ENCODE data around the gene RGS18.
"Not testable (repeated sequence)": the region's sequence is repeated elsewhere in the genome, so short reads cannot be mapped to it uniquely, and the experiment has no call there.

Gene RGS18

DNA sequence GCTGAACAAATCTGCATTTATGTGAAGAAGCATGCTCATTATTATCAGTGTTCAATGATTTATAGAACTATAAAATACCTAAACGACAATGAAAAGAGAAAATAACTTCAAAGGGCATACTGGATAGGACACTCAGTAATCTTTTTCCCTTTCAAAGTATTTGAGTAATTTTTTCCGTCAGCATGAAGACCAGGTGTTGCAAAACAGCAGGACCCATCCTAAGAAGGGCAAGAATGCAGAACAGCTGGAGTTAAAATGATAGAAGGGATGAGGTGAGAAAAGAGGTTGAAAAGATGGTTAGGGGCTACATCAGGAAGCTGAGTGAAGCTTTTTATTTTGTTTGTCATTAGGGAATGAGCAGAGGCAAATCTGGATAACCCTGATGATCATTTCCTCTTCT, 7.1 kb upstream of the RGS18 start:
- no peak overlapping the region for H3K9ac ChIP-seq (ENCODE audit: low read depth, low read length)
- H3K9me3 ChIP-seq (ENCODE audit: control insufficient read depth, insufficient read depth, low read length): no peaks in the 10 kb centered on the region
- H3K4me1 ChIP-seq (ENCODE audit: insufficient read depth, low read length): no peaks in the 10 kb centered on the region
- H3K36me3 ChIP-seq (ENCODE audit: insufficient read depth, low read length): no peaks in the 10 kb centered on the region

- H3K36me3 ChIP-seq (ENCODE audit: insufficient read depth, low read length): no peaks in the 10 kb centered on the region
- no peak overlapping the region for H3K9ac ChIP-seq (ENCODE audit: low read depth, low read length)
- no peaks in the 10 kb centered on the region for H3K4me1 ChIP-seq (ENCODE audit: insufficient read depth, low read length)
- H3K9me3 ChIP-seq (ENCODE audit: control insufficient read depth, insufficient read depth, low read length): no peaks in the 10 kb centered on the region
Observed at GRCh38 chr1:192153276-192153675, 5.0 kb upstream of the RGS18 start.

DNA sequence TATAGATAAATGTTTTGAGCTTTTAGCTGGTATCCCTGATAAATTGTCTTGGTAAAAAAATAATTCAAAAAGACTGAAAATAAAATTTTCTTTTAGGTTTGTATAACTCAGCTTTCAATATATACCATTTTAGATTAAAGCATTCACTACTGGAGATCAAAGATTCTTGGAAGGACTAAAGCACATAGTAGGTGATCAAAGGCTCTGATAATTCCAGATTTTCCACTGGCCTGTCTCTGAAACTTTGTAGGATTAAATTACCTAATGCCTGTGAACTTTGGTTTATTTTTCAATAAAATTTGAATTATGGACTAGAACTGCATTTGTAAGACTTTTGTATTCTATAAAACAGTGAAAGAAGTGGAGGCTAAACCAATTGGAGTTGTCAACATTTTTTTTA, 1.2 kb upstream of the RGS18 start:
- H3K9ac ChIP-seq (ENCODE audit: low read depth, low read length): no peak overlapping the region
- no peaks in the 10 kb centered on the region for H3K4me1 ChIP-seq (ENCODE audit: insufficient read depth, low read length)
- H3K9me3 ChIP-seq (ENCODE audit: control insufficient read depth, insufficient read depth, low read length): no peaks in the 10 kb centered on the region
- H3K36me3 ChIP-seq (ENCODE audit: insufficient read depth, low read length): no peaks in the 10 kb centered on the region

DNA sequence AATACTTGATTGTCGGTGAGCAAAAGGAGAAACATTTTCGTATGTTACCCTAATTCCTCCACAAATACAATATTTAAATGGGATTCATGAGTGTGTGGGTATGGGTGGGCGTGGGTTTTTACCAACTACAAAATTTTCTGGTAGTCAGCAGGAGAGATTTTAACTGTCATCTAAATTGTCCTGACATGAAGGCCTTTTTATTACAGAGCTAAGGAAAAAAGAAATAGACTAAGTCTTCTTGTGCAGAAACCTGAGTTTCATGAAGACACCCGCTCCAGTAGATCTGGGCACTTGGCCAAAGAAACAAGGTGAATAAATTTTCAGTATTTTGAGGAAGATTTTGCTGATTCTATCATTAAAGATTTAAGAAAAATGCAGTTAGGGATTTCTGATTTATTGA, 752 bp downstream of the RGS18 start:
- no peaks in the 10 kb centered on the region for H3K9me3 ChIP-seq (ENCODE audit: control insufficient read depth, insufficient read depth, low read length)
- no peaks in the 10 kb centered on the region for H3K4me1 ChIP-seq (ENCODE audit: insufficient read depth, low read length)
- H3K9ac ChIP-seq (ENCODE audit: low read depth, low read length): no peak overlapping the region
- no peaks in the 10 kb centered on the region for H3K36me3 ChIP-seq (ENCODE audit: insufficient read depth, low read length)

DNA sequence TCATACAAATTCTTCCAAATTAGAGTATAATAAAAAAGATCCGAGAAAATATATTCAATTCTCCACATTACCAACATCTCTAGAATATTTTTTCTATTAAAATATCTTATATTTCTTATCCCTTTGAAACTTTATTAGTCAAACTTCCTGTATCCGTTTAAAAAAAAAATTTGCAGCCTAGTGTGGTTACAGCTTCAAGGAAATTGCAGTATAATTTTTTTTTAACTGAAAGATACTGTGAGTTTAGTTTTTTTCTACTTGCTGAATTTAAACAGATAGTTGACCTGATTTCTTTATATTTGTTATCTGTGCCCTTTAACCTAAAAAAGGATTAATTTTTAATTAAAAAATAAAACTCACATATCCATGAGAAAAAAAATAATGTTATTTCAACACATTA, 1.5 kb downstream of the RGS18 start:
- Histone ChIP-seq H3K36me3 (ENCODE audit: insufficient read depth, low read length) (no peaks in the 10 kb centered on the region), H3K9me3 (ENCODE audit: control insufficient read depth, insufficient read depth, low read length) (no peaks in the 10 kb centered on the region), H3K9ac (ENCODE audit: low read depth, low read length) (no peak overlapping the region), H3K4me1 (ENCODE audit: insufficient read depth, low read length) (no peaks in the 10 kb centered on the region)

DNA sequence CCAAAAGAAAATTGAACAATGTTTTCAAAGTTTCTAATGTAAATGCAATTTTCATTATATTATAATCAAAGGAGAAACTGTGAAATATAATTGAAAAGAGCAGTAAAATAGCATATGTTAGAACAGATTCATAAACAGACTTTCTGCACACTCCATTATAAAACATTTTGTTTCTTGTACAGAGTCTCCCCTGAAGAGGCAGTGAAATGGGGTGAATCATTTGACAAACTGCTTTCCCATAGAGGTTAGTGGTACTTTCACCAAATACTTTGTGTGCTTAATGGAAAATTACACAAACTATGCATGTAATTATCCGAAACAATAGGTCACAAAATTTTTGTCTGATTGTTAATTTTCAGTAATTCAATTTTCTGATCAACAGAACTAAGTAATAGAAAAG, 1.9 kb downstream of the RGS18 start:
- no peaks in the 10 kb centered on the region for H3K4me1 ChIP-seq (ENCODE audit: insufficient read depth, low read length)
- H3K36me3 ChIP-seq (ENCODE audit: insufficient read depth, low read length): no peaks in the 10 kb centered on the region
- H3K9me3 ChIP-seq (ENCODE audit: control insufficient read depth, insufficient read depth, low read length): no peaks in the 10 kb centered on the region
- no peak overlapping the region for H3K9ac ChIP-seq (ENCODE audit: low read depth, low read length)

DNA sequence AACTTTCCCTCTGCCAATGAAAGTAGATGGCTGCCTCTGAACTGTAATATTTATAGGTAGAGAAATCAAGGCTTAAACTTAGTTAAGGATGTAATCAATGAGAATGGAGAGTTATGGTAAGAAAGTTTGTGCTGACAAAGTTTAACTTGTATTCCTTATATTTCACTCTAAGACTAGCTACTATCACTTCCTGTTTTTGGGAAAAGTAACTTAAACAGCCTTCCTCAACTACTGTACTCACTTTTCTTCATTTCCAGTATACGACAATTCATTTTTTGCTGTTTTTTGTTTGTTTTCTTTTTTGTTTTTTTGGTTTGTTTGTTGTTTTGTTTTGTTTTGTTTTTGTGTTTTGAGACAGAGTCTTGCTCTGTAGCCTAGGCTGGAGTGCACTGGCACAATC, 3.7 kb downstream of the RGS18 start:
- Histone ChIP-seq H3K9me3 (ENCODE audit: control insufficient read depth, insufficient read depth, low read length) (no peaks in the 10 kb centered on the region), H3K36me3 (ENCODE audit: insufficient read depth, low read length) (no peaks in the 10 kb centered on the region), H3K4me1 (ENCODE audit: insufficient read depth, low read length) (no peaks in the 10 kb centered on the region), H3K9ac (ENCODE audit: low read depth, low read length) (no peak overlapping the region)

DNA sequence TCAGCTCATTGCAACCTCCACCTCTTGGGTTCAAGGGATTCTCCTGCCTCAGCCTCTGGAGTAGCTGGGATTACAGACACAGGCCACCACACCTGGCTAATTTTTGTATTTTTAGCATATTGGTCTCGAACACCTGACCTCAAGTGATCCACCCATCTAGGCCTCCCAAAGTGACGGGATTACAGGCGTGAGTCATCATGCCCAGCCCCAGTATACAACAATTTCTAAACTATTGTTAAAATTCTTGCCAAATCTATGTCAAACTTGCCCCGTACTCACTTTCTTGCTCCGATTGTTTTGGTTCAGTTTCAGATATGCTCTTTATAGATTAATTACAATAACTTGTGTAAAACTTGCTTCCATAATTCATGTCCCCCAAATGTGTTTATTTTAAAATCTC, 4.1 kb downstream of the RGS18 start:
- Histone ChIP-seq H3K4me1 (ENCODE audit: insufficient read depth, low read length) (no peaks in the 10 kb centered on the region), H3K9ac (ENCODE audit: low read depth, low read length) (no peak overlapping the region), H3K9me3 (ENCODE audit: control insufficient read depth, insufficient read depth, low read length) (no peaks in the 10 kb centered on the region), H3K36me3 (ENCODE audit: insufficient read depth, low read length) (no peaks in the 10 kb centered on the region)

- H3K4me1 ChIP-seq (ENCODE audit: insufficient read depth, low read length): not testable (repeated sequence)
Observed at GRCh38 chr1:192165002-192165401, 6.7 kb downstream of the RGS18 start.

DNA sequence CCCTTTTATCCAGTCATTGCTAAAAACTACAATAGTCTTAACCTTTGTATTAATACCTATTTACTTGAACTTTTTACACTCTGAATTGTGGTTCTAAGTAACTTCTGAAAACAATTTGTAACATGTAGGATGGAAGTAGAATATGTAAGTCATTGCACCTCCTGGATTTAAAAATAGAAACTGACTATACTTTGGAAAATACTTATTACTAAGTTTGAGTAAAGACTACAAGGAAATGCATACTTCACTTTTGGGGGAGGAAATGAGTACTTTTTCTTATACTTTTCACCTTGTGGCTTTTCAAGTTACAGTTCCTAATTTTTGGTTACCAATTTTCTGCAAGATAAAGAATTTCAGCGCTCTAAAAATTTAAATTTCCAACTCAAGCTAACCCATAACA, 8.7 kb downstream of the RGS18 start:
- H3K9me3 ChIP-seq (ENCODE audit: control insufficient read depth, insufficient read depth, low read length): no peaks in the 10 kb centered on the region
- H3K9ac ChIP-seq (ENCODE audit: low read depth, low read length): no peak overlapping the region
- H3K4me1 ChIP-seq (ENCODE audit: insufficient read depth, low read length): no peaks in the 10 kb centered on the region
- no peaks in the 10 kb centered on the region for H3K36me3 ChIP-seq (ENCODE audit: insufficient read depth, low read length)

More at GRCh38 chr1:192165002-192165401, 6.7 kb downstream of the RGS18 start:
- H3K9me3 ChIP-seq (ENCODE audit: control insufficient read depth, insufficient read depth, low read length); H3K36me3 ChIP-seq (ENCODE audit: insufficient read depth, low read length); H3K9ac ChIP-seq (ENCODE audit: low read depth, low read length): not testable (repeated sequence)

GRCh38 chr1:192167911-192168700, 9.8 kb downstream of the RGS18 start:
- no peaks in the 10 kb centered on the region for H3K4me1 ChIP-seq (ENCODE audit: insufficient read depth, low read length)
- no peaks in the 10 kb centered on the region for H3K9me3 ChIP-seq (ENCODE audit: control insufficient read depth, insufficient read depth, low read length)
- no peak overlapping the region for H3K9ac ChIP-seq (ENCODE audit: low read depth, low read length)
- no peaks in the 10 kb centered on the region for H3K36me3 ChIP-seq (ENCODE audit: insufficient read depth, low read length)

DNA sequence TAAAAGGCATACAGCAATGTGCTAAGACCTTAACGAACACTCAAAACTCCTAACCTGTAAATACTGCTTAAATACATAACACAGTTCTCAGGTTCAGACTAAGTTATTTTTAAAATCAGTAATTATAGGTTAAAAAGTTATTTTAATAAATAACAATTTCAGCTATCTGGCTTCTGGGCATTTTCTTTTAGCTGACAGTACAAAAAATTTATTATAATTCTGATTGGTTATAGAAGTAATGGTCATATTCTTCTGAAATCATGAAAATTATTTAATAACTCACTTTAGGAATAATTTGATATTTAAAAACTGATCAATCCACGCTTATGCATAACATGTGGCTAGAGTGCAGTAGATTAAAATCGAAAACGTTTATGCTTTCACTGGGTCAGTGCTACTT, 10.7 kb downstream of the RGS18 start:
- Histone ChIP-seq H3K9ac (ENCODE audit: low read depth, low read length) (no peak overlapping the region), H3K4me1 (ENCODE audit: insufficient read depth, low read length) (no peaks in the 10 kb centered on the region), H3K9me3 (ENCODE audit: control insufficient read depth, insufficient read depth, low read length) (no peaks in the 10 kb centered on the region), H3K36me3 (ENCODE audit: insufficient read depth, low read length) (no peaks in the 10 kb centered on the region)

GRCh38 chr1:192170196-192170984, 12.1 kb downstream of the RGS18 start:
- H3K4me1 ChIP-seq (ENCODE audit: insufficient read depth, low read length): no peaks in the 10 kb centered on the region
- H3K36me3 ChIP-seq (ENCODE audit: insufficient read depth, low read length): no peaks in the 10 kb centered on the region
- no peaks in the 10 kb centered on the region for H3K9me3 ChIP-seq (ENCODE audit: control insufficient read depth, insufficient read depth, low read length)
- H3K9ac ChIP-seq (ENCODE audit: low read depth, low read length): no peak overlapping the region

- Histone ChIP-seq H3K9me3 (ENCODE audit: control insufficient read depth, insufficient read depth, low read length) (no peaks in the 10 kb centered on the region), H3K9ac (ENCODE audit: low read depth, low read length) (no peak overlapping the region), H3K4me1 (ENCODE audit: insufficient read depth, low read length) (no peaks in the 10 kb centered on the region), H3K36me3 (ENCODE audit: insufficient read depth, low read length) (no peaks in the 10 kb centered on the region)
Observed at GRCh38 chr1:192171123-192171522, 12.9 kb downstream of the RGS18 start.

- Histone ChIP-seq H3K4me1 (ENCODE audit: insufficient read depth, low read length) (no peaks in the 10 kb centered on the region), H3K9me3 (ENCODE audit: control insufficient read depth, insufficient read depth, low read length) (no peaks in the 10 kb centered on the region), H3K9ac (ENCODE audit: low read depth, low read length) (no peak overlapping the region), H3K36me3 (ENCODE audit: insufficient read depth, low read length) (no peaks in the 10 kb centered on the region)
Observed at GRCh38 chr1:192175971-192176370, 17.7 kb downstream of the RGS18 start.
